WI38 (cell line): ENCODE data around the gene PIF1.

Experiments
- H3K4me3 ChIP-seq: 2 replicates; pipeline ENCODE4 v1.5.1; 2011; ENCODE audit warnings: low read depth, mild to moderate bottlenecking, control low read depth, low read length
- TF ChIP-seq, protein P1 (sequence below): IDR thresholded peaks from 2 replicates; pipeline ENCODE4 v1.5.1; 2012; ENCODE audit warnings: low read depth, mild to moderate bottlenecking, control low read depth, low read length

Gene PIF1, protein sequence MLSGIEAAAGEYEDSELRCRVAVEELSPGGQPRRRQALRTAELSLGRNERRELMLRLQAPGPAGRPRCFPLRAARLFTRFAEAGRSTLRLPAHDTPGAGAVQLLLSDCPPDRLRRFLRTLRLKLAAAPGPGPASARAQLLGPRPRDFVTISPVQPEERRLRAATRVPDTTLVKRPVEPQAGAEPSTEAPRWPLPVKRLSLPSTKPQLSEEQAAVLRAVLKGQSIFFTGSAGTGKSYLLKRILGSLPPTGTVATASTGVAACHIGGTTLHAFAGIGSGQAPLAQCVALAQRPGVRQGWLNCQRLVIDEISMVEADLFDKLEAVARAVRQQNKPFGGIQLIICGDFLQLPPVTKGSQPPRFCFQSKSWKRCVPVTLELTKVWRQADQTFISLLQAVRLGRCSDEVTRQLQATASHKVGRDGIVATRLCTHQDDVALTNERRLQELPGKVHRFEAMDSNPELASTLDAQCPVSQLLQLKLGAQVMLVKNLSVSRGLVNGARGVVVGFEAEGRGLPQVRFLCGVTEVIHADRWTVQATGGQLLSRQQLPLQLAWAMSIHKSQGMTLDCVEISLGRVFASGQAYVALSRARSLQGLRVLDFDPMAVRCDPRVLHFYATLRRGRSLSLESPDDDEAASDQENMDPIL

DNA sequence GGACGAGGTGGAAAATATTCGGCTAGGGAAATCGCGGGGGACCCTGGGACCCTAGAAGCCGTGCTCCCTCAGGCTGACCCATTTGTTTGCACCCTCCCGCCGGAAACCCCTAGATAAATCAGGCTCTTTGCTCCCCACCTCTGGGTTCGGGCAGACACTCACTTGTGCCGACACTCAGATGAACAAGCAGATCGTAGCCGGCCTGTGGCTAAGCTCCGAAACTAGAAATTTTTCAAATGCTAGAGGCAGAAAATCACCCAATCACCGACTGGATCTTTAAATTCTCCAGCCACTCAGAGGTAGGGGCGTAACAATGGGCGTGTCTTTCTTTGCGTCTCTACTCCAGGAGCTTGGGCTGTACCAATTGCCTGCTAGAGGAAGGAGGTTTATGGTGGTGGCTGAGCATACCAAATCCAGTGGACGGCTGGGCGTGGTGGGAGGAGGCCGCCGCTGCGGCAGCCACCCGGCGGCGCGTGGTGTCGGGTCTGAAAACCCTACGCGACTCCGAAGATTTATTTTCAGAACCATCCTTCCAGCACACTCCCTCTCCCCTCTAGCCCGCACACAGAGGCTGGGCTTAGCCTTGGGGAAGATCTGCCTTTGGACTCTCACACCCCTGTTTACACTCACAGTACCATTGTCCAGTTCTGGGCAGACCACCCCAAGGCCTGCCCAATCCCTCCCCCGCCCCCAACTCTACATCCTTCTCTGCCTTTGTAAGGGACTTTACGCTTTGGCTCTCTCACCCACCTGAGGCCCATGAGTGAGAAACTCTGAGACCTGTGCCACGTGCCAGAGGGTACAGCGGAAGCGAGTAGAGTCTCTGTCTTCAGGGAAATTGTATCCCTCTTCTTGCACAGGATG is at the start of gene PIF1:
Gene PIF1, minus strand, starts transcription at position 217 of the 864 bp plus-strand sequence. CDS start 1,312 bp downstream, outside the sequence.
- peak within 1 kb of the TSS; percentile 77 for H3K4me3 ChIP-seq
- TF ChIP-seq, protein P1, sequence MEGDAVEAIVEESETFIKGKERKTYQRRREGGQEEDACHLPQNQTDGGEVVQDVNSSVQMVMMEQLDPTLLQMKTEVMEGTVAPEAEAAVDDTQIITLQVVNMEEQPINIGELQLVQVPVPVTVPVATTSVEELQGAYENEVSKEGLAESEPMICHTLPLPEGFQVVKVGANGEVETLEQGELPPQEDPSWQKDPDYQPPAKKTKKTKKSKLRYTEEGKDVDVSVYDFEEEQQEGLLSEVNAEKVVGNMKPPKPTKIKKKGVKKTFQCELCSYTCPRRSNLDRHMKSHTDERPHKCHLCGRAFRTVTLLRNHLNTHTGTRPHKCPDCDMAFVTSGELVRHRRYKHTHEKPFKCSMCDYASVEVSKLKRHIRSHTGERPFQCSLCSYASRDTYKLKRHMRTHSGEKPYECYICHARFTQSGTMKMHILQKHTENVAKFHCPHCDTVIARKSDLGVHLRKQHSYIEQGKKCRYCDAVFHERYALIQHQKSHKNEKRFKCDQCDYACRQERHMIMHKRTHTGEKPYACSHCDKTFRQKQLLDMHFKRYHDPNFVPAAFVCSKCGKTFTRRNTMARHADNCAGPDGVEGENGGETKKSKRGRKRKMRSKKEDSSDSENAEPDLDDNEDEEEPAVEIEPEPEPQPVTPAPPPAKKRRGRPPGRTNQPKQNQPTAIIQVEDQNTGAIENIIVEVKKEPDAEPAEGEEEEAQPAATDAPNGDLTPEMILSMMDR: no peak

DNA sequence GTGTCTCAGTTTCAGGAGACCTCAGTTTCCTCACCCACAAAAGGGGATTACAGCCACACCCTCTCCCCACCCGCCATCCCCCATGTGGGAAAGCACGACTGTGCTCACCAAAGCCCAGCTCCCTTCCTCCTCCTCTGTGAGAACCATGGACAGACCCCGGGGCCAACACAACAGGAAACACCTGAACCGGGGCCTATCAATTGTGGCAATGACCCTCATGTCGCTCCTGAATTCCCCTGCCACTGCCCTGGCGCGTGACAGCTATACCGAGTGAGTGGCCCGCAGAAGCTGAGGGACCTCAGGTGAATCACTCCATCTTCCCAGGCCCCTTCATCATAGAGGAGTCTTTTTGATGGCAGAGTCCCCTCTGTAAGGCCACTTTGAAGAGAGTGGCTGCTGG is 44.9 kb upstream of the PIF1 start:
- no peak overlapping the region for H3K4me3 ChIP-seq
- TF ChIP-seq, protein P1: no peak

DNA sequence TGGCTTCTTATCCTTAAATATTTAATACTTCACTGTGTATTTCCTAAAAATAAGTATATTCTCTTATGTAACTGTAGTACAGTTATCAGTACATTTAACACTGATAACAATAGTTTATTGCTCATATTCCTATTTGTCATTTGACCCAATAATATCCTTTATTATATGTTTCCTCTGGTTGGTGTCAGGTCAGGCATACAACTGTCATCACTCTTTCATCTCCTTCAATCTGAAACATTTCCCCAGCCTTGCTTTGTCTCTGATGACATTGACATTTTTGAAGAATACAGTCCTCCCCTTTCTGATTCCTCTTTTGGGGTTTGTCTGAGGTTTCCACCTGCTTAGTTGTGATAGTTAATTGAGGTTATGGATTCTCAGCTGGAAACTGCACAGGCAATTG is 44.1 kb upstream of the PIF1 start:
- TF ChIP-seq, protein P1: no peak
- H3K4me3 ChIP-seq: no peak overlapping the region

DNA sequence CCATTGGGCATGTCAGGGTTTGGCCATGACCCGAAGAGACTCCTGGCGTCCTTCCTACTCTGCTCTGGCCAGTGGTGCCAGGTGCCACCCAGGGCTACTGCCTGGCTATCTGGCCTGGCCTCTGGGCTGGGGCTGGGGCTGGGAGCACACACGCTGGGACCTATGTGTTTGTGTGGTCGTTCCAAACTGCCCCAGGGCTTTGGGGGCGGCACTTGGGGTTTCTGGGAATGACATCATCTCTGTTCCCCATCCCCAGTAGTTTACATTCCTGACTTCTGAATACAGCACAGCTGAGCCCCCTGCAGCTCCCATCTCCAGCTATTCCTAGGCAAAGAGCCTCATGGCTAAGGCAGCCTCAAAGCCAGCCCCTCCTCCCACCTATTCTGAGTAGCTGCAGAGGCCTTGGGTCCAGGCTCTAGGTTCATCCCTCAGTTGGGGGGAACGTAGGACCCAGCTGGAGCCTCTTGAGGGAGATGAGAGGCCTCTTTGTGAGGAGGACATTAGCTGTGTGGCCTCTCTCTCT is 40.6 kb upstream of the PIF1 start:
- TF ChIP-seq, protein P1: no peak
- no peak overlapping the region for H3K4me3 ChIP-seq

- TF ChIP-seq, protein P1: no peak
- no peak overlapping the region for H3K4me3 ChIP-seq
These were observed 39.9 kb upstream of the PIF1 start for GRCh38 chr15:64865126-64865997.

GRCh38 chr15:64864068-64864467 is 38.6 kb upstream of the PIF1 start:
- TF ChIP-seq, protein P1: no peak
- H3K4me3 ChIP-seq: no peak overlapping the region
